Gastroesophageal sphincter (tissue), 3 donors: ENCODE measurements around the gene KIAA0040.

ENCODE experiments used
- EP300 ChIP-seq: sonication (generic); formaldehyde crosslinking; IDR thresholded peaks from one replicate; pipeline ENCODE4 v1.6.1; 2017; ENCODE audit warnings: antibody characterized with exemption, mild to moderate bottlenecking
- POLR2A ChIP-seq, 2 donors: fragments of 450-650 bp; IDR thresholded peaks; one replicate each; pipeline ENCODE4 v1.6.1; 2017; ENCODE audit warnings: antibody characterized with exemption in 2 of 2, mild to moderate bottlenecking in 2 of 2, moderate library complexity in 1 of 2
- TF ChIP-seq, protein P1 (sequence below), 4 experiments: fragments of 200-600 bp in 2 of 4; fragments of 450-650 bp in 2 of 4; sonication (generic) in 1 of 4; IDR thresholded peaks; one replicate each; pipeline ENCODE4 v1.5.1; 2017 to 2019; ENCODE audit warnings: antibody characterized with exemption in 4 of 4, mild to moderate bottlenecking in 2 of 4, moderate library complexity in 2 of 4

- TF ChIP-seq, protein P1, sequence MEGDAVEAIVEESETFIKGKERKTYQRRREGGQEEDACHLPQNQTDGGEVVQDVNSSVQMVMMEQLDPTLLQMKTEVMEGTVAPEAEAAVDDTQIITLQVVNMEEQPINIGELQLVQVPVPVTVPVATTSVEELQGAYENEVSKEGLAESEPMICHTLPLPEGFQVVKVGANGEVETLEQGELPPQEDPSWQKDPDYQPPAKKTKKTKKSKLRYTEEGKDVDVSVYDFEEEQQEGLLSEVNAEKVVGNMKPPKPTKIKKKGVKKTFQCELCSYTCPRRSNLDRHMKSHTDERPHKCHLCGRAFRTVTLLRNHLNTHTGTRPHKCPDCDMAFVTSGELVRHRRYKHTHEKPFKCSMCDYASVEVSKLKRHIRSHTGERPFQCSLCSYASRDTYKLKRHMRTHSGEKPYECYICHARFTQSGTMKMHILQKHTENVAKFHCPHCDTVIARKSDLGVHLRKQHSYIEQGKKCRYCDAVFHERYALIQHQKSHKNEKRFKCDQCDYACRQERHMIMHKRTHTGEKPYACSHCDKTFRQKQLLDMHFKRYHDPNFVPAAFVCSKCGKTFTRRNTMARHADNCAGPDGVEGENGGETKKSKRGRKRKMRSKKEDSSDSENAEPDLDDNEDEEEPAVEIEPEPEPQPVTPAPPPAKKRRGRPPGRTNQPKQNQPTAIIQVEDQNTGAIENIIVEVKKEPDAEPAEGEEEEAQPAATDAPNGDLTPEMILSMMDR (IDR thresholded peaks at IDR 0.05), result no peak
- no peak for TF ChIP-seq POLR2A (IDR thresholded peaks at IDR 0.05)
- no peak for TF ChIP-seq EP300
Observed at GRCh38 chr1:175176246-175176645, 16.3 kb downstream of the KIAA0040 start.
